Measurements from ENCODE around the gene CLK4.

The CLK4 gene

GRCh38 chr5:178637356-178638074 lies 10.7 kb upstream of the CLK4 start:
- no peak for DNase-seq (ENCODE audit: low read depth, low spot score)

GRCh38 chr5:178632285-178632684 lies 5.4 kb upstream of the CLK4 start:
- no peak for DNase-seq (ENCODE audit: low read depth, low spot score)

- no peak for DNase-seq (ENCODE audit: low read depth, low spot score)
Measured at GRCh38 chr5:178630951-178631350, 4.1 kb upstream of the CLK4 start.

- no peak for DNase-seq (ENCODE audit: low read depth, low spot score)
Measured at GRCh38 chr5:178630475-178630930, 3.7 kb upstream of the CLK4 start.

GRCh38 chr5:178627259-178627598 lies 379 bp upstream of the CLK4 start:
- peak; percentile 78 for DNase-seq (ENCODE audit: low read depth, low spot score)

- DNase-seq (ENCODE audit: low read depth, low spot score): no peak
Measured at GRCh38 chr5:178625679-178626483, 969 bp downstream of the CLK4 start.

- DNase-seq (ENCODE audit: low read depth, low spot score): peak; percentile 34
Measured at GRCh38 chr5:178624631-178625546, 2.0 kb downstream of the CLK4 start.

- DNase-seq (ENCODE audit: low read depth, low spot score): no peak
Measured at GRCh38 chr5:178622679-178623247, 4.1 kb downstream of the CLK4 start.

GRCh38 chr5:178619390-178619789 lies 7.5 kb downstream of the CLK4 start:
- DNase-seq (ENCODE audit: low read depth, low spot score): no peak

GRCh38 chr5:178612299-178612698 lies 14.6 kb downstream of the CLK4 start:
- no peak for DNase-seq (ENCODE audit: low read depth, low spot score)

- no peak for DNase-seq (ENCODE audit: low read depth, low spot score)
Measured at GRCh38 chr5:178606269-178606668, 20.6 kb downstream of the CLK4 start.

- no peak for DNase-seq (ENCODE audit: low read depth, low spot score)
Measured at GRCh38 chr5:178605788-178606187, 21.1 kb downstream of the CLK4 start.

- no peak for DNase-seq (ENCODE audit: low read depth, low spot score)
Measured at GRCh38 chr5:178602752-178603151, 24.1 kb downstream of the CLK4 start.

- DNase-seq (ENCODE audit: low read depth, low spot score): no peak
Measured at GRCh38 chr5:178595750-178596149, 31.1 kb downstream of the CLK4 start.

GRCh38 chr5:178595150-178595549 lies 31.7 kb downstream of the CLK4 start:
- no peak for DNase-seq (ENCODE audit: low read depth, low spot score)

GRCh38 chr5:178590924-178591423 lies 35.9 kb downstream of the CLK4 start:
- no peak for DNase-seq (ENCODE audit: low read depth, low spot score)

- DNase-seq (ENCODE audit: low read depth, low spot score): peak; percentile 85
Measured at GRCh38 chr5:178590141-178590923, 36.5 kb downstream of the CLK4 start, which contains the start of gene COL23A1. Gene COL23A1 (minus strand): TSS chr5:178590393.

GRCh38 chr5:178589180-178590140 lies 37.4 kb downstream of the CLK4 start:
- peak; percentile 50 for DNase-seq (ENCODE audit: low read depth, low spot score)

- no peak for DNase-seq (ENCODE audit: low read depth, low spot score)
Measured at GRCh38 chr5:178588769-178589168, 38.1 kb downstream of the CLK4 start.
